ENCODE data around the gene POLR2F. TPM values are rescaled to one million over a fixed set of nuclear protein-coding genes. Genes with fewer than 3 reads are reported as not detected.
A peak's percentile ranks its signal among the peaks of the same experiment; 100 is the strongest.

POLR2F gene
- total RNA-seq, 1 experiment from 2014 or later, result 138 TPM

GRCh38 chr22:37982151-37982785 lies 28.8 kb downstream of the POLR2F start:
- DNase-seq (ENCODE audit: low read depth), result no peak

GRCh38 chr22:37982938-37983859 lies 29.7 kb downstream of the POLR2F start:
- no peak for DNase-seq (ENCODE audit: low read depth)

- DNase-seq (ENCODE audit: low read depth), result no peak
Measured at GRCh38 chr22:37983860-37984791, 30.6 kb downstream of the POLR2F start, which contains the start of gene SOX10. Gene SOX10, minus strand, starts transcription at chr22:37984555. Its CDS starts 771 bp downstream, at chr22:37983784.

GRCh38 chr22:37985050-37985585 lies 31.6 kb downstream of the POLR2F start:
- DNase-seq (ENCODE audit: low read depth), result no peak

DNA sequence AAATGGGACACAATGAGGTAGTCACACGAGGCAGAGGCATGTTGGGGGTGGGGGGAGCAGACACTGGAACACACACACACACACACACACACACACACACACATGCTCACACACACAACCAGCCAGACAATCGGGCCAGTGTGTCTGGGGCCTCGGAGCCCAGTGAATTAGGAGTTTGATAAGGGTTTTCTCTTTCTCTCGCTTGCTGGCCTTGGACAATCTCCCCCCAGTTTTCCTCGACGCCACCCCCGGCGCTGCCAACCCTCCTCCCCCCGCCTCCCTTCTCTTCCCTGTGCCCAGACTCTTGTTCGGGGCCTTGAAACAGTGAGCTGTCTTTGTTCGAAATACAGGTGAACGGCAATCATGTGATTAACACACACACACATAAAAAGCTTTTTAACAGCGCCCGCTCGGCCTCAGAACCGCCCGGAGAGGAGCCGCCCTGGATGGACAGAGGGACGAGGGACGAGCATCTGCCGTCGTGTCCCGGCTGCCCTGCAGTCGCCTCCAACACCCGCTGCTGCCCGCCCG lies 32.3 kb downstream of the POLR2F start:
- DNase-seq (ENCODE audit: low read depth), result no peak

- DNase-seq (ENCODE audit: low read depth), result no peak
Measured at GRCh38 chr22:37986371-37986770, 32.9 kb downstream of the POLR2F start.

GRCh38 chr22:37989146-37990045 lies 35.9 kb downstream of the POLR2F start:
- no peak for DNase-seq (ENCODE audit: low read depth)

GRCh38 chr22:37990301-37990700 lies 36.8 kb downstream of the POLR2F start:
- DNase-seq (ENCODE audit: low read depth), result no peak

GRCh38 chr22:37990862-37991261 lies 37.4 kb downstream of the POLR2F start:
- no peak for DNase-seq (ENCODE audit: low read depth)

GRCh38 chr22:37991731-37992442 lies 38.4 kb downstream of the POLR2F start:
- no peak for DNase-seq (ENCODE audit: low read depth)

- DNase-seq (ENCODE audit: low read depth), result no peak
Measured at GRCh38 chr22:37994049-37994448, 40.5 kb downstream of the POLR2F start.

DNA sequence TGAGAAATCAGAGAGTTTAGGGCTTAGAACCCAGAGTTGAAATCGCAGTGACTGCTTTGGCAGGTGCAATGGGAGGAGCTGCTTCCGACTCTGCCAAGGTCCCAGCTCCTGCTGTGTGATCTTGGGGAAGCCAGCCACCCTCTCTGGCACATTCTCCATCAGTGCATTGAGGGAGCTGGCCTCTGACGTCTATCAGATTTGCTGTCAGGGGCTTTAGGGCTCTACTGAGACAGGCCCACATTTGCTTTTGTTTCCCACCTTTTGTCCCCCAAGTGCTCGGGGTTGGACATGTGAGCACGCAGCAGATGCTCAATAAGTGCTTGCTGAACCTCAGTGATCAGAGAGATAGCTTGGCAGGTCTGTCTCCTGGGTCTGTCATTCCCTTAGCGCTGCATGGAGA lies 41.5 kb downstream of the POLR2F start:
- no peak for DNase-seq (ENCODE audit: low read depth)

GRCh38 chr22:37995460-37995859 lies 42.0 kb downstream of the POLR2F start:
- DNase-seq (ENCODE audit: low read depth), result no peak

GRCh38 chr22:37996079-37996478 lies 42.6 kb downstream of the POLR2F start:
- no peak for DNase-seq (ENCODE audit: low read depth)

- no peak for DNase-seq (ENCODE audit: low read depth)
Measured at GRCh38 chr22:37996515-37997246, 43.2 kb downstream of the POLR2F start.

DNA sequence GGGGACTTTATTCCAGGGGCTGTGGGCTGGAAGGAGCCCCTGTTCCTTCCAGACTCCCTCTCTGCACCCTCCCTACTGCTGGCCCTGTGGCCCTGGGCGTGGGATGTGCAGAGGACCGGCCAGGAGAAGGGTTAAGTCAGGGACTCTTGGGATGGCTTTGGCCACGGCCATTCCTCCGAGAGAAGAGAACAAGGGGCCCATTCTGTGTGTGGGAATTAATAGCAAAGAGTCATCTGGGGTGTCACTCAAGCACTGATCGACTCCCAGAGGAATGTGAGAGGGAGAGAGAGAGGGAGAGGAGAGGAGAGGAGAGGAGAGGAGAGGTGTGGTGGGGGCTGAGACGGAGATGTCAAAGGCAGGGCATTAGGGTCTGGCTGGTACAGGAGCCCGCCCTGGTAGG lies 45.0 kb downstream of the POLR2F start:
- DNase-seq (ENCODE audit: low read depth), result no peak

DNA sequence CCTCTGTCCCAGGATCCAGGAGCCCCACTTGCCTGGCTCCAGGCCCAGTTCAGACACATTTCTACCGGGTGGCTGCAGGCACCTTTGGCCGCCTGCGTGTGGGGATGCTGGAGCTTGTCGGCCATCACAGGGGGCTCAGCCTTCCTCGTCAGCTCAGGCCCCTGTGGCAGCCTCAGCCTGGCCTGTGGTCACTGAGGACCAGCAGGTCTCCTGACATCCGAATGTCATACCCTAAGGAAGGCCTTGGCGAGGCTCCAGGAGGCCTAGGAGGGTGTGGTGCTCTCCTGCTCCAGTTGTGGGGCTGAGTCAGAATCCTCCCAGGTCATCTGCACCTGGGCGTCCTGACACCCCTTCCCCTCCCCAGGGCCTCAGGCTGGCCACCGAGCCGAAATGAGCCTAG lies 45.7 kb downstream of the POLR2F start:
- no peak for DNase-seq (ENCODE audit: low read depth)

GRCh38 chr22:37999640-38000272 lies 46.3 kb downstream of the POLR2F start:
- peak; percentile 87 for DNase-seq (ENCODE audit: low read depth)
